Measurements from ENCODE around the gene FBXL16.

DNA sequence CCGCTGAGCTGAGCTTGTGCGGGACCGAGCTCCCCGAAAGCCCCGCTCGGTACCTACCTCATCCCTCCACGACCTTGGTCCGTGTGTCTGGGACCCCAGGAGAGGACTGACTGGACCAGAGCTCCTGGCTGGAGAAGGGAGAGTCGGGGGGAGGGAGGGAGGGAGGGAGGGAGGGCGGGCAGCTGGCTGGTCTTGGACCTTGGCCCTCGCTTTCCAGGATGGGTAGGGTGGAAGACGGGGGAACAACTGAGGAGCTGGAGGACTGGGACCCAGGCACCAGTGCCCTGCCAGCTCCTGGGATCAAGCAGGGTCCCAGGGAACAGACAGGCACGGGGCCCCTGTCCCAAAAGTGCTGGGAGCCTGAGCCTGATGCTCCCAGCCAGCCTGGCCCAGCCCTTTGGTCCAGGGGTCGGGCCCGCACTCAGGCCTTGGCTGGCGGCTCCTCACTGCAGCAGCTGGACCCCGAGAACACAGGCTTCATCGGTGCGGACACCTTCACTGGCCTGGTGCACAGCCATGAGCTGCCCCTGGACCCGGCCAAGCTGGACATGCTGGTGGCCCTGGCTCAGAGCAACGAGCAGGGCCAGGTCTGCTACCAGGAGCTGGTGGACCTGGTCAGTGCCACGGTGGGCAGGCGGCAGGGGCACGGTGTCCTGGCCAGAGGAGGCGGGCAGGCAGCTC lies 29.6 kb downstream of the FBXL16 start:
- TF ChIP-seq, protein P1, sequence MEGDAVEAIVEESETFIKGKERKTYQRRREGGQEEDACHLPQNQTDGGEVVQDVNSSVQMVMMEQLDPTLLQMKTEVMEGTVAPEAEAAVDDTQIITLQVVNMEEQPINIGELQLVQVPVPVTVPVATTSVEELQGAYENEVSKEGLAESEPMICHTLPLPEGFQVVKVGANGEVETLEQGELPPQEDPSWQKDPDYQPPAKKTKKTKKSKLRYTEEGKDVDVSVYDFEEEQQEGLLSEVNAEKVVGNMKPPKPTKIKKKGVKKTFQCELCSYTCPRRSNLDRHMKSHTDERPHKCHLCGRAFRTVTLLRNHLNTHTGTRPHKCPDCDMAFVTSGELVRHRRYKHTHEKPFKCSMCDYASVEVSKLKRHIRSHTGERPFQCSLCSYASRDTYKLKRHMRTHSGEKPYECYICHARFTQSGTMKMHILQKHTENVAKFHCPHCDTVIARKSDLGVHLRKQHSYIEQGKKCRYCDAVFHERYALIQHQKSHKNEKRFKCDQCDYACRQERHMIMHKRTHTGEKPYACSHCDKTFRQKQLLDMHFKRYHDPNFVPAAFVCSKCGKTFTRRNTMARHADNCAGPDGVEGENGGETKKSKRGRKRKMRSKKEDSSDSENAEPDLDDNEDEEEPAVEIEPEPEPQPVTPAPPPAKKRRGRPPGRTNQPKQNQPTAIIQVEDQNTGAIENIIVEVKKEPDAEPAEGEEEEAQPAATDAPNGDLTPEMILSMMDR (IDR thresholded peaks at IDR 0.05; ENCODE audit: low read length) = no peak
- no peak for TF ChIP-seq EZH2 (IDR thresholded peaks at IDR 0.05; ENCODE audit: borderline replicate concordance, low read length)

Data from OCI-LY1 (cell line).